Measurements from ENCODE around the gene EZR.

DNA sequence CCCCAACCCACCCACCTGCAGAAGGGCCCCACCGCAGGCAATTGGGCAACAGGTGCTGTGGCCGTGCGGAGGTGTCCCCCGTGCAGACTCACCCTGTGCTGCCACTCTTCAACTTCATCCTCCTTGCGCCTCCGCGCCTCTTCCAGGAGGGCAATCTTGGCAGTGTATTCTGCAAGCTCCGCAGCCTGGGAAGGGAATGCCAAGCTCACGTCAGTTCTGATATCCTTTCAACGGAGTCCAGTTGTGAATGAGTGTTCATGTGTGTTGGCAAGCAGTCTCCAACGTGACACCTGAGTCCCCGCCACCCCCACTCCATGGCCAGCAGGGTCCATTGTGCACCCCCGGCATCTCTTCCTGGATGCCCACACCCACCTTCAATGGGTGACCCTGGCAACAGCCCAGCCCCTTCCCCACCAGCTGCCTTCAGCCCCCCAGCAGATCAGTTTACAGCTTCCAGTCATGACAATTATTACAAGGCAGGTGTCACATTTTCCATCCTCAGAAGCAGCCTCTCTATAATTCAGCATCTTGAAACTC, 49.9 kb downstream of the EZR start:
- TF ChIP-seq, protein P1, sequence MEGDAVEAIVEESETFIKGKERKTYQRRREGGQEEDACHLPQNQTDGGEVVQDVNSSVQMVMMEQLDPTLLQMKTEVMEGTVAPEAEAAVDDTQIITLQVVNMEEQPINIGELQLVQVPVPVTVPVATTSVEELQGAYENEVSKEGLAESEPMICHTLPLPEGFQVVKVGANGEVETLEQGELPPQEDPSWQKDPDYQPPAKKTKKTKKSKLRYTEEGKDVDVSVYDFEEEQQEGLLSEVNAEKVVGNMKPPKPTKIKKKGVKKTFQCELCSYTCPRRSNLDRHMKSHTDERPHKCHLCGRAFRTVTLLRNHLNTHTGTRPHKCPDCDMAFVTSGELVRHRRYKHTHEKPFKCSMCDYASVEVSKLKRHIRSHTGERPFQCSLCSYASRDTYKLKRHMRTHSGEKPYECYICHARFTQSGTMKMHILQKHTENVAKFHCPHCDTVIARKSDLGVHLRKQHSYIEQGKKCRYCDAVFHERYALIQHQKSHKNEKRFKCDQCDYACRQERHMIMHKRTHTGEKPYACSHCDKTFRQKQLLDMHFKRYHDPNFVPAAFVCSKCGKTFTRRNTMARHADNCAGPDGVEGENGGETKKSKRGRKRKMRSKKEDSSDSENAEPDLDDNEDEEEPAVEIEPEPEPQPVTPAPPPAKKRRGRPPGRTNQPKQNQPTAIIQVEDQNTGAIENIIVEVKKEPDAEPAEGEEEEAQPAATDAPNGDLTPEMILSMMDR (IDR thresholded peaks at IDR 0.05): no peak
- no peak for TF ChIP-seq POLR2A (IDR thresholded peaks at IDR 0.05)
- no peak for TF ChIP-seq POLR2AphosphoS5 (IDR thresholded peaks at IDR 0.05)
